AG04450 (cell line): ENCODE data around the gene ZPLD1. TPM values are rescaled to one million over a fixed set of nuclear protein-coding genes. Genes with fewer than 3 reads are reported as not detected.

Experiments used
- CTCF ChIA-PET: fragments of 300-600, 350-600 bp; formaldehyde crosslinking; extraction: SDS; loops from one replicate; lab custom pipeline; 2022; ENCODE audit warnings: antibody characterized with exemption, inconsistent platforms; lab: Charles Lee
- POLR2A ChIA-PET: fragments of 350-600 bp; formaldehyde crosslinking; extraction: SDS; loops from one replicate; lab custom pipeline; 2021; ENCODE audit warnings: antibody characterized with exemption, inconsistent platforms; lab: Yijun Ruan, JAX
- DNase-seq: peaks from one replicate; pipeline ENCODE4 v3.0.0-alpha.2; 2011; ENCODE audit warnings: low read depth, low spot score
- H3K27ac ChIP-seq: one replicate; pipeline ENCODE4 v1.5.1; 2012; ENCODE audit warnings: low read depth, low read length, control low read depth
- H3K27me3 ChIP-seq: one replicate; pipeline ENCODE4 v1.6.0; 2012; ENCODE audit warnings: low read length; ENCODE audit not compliant: control insufficient read depth, insufficient read depth
- H3K4me3 ChIP-seq: 2 replicates; pipeline ENCODE4 v1.5.1; 2011; ENCODE audit warnings: mild to moderate bottlenecking, low read depth, low read length, control low read depth
- H3K9me3 ChIP-seq: 2 replicates; pipeline ENCODE4 v1.5.1; 2012; ENCODE audit warnings: low read length; ENCODE audit not compliant: control insufficient read depth, insufficient read depth
- polyA plus RNA-seq: library from polyadenylated mRNA; depleted of rRNA; stranded (reverse); fragments of >200 nt; gene quantifications from 2 replicates; pipeline ENCODE4 v1.2.3, GENCODE V29; 2011
- TF ChIP-seq, protein P1 (sequence below): IDR thresholded peaks from 2 replicates; pipeline ENCODE4 v1.5.1; 2011; ENCODE audit warnings: low read depth, low read length, control low read depth, inconsistent platforms

Gene ZPLD1
- polyA plus RNA-seq, 1 experiment, result 0.02 TPM

DNA sequence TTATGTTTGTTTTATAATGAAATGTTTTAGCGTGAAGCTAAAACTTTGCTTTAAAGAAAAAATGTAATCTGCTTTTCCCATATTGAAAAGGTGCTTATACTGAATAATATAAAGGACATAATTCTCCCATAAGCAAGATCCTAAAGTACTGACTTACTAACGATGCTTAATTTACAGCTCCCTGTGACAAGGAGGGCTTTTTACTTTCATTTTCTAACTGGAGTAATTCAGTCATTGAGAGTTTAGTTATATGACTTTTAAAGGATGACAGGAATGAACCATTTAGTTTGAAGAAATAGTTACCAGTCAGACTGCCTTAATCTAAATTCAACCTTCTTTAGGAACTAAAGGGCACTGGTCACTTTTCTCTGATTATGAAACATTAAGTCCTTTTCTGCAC is 19.3 kb upstream of the ZPLD1 start:
- Histone ChIP-seq H3K4me3 (no peak overlapping the region), H3K27me3 (no peaks in the 10 kb centered on the region), H3K27ac (no peak overlapping the region), H3K9me3 (no peaks in the 10 kb centered on the region)
- ChIA-PET POLR2A (no interaction called here), CTCF (interaction anchor here (1.0 kb wide), 1 partner anchor 186 kb away, joined by 6 read pairs; no protein-coding TSS in a partner anchor)
- TF ChIP-seq, protein P1, sequence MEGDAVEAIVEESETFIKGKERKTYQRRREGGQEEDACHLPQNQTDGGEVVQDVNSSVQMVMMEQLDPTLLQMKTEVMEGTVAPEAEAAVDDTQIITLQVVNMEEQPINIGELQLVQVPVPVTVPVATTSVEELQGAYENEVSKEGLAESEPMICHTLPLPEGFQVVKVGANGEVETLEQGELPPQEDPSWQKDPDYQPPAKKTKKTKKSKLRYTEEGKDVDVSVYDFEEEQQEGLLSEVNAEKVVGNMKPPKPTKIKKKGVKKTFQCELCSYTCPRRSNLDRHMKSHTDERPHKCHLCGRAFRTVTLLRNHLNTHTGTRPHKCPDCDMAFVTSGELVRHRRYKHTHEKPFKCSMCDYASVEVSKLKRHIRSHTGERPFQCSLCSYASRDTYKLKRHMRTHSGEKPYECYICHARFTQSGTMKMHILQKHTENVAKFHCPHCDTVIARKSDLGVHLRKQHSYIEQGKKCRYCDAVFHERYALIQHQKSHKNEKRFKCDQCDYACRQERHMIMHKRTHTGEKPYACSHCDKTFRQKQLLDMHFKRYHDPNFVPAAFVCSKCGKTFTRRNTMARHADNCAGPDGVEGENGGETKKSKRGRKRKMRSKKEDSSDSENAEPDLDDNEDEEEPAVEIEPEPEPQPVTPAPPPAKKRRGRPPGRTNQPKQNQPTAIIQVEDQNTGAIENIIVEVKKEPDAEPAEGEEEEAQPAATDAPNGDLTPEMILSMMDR, result no peak
- no peak for DNase-seq

DNA sequence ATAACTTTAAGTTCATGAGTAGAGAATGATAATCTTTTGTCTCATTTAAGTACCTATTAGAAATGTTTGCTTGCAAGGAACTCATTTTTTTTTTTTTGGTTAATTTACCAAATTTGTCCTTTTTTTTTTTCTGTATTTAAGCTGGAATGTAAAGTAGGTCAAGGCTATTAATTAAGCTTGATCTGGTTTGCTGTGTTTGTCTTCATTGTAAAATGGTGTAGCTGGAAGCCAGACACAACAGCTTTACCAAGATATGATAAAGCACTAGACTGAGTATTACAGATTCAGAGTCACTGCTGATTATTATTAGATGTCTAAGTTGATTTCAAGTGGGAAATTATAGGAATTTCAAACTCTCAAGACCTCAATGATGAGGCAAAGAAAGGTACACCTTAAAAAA is 15.0 kb upstream of the ZPLD1 start:
- H3K4me3 ChIP-seq, result no peak overlapping the region
- POLR2A ChIA-PET, result no interaction called here
- CTCF ChIA-PET, result interaction anchor here (1.4 kb wide), 1 partner anchor 190 kb away, joined by 8 read pairs; no protein-coding TSS in a partner anchor
- H3K27ac ChIP-seq, result no peak overlapping the region
- TF ChIP-seq, protein P1, result no peak
- DNase-seq, result no peak
- H3K27me3 ChIP-seq, result no peaks in the 10 kb centered on the region
- no peaks in the 10 kb centered on the region for H3K9me3 ChIP-seq

DNA sequence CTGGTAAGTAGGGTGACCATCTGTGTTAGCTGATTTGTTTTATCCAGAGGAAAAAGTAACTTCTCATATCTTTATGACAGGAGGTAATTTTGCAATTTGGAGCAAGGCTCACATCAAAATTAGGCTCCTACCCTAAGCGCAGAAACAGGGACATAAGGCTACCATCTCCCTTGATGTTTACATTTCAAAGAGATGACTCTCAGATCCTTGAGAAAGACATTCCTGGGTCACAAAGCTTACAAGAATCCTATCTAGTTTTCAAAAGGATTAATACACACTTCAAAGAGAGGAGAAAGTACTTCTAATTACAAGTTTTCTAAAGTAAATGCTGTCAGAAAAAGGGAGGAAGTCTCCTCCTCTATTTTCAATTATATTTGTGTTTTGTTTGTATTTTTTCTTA is 7.0 kb downstream of the ZPLD1 start:
- no peaks in the 10 kb centered on the region for H3K27me3 ChIP-seq
- DNase-seq, result no peak
- ChIA-PET POLR2A (no interaction called here), CTCF (no interaction called here)
- no peaks in the 10 kb centered on the region for H3K9me3 ChIP-seq
- TF ChIP-seq, protein P1, result no peak
- no peak overlapping the region for H3K27ac ChIP-seq
- H3K4me3 ChIP-seq, result no peak overlapping the region

DNA sequence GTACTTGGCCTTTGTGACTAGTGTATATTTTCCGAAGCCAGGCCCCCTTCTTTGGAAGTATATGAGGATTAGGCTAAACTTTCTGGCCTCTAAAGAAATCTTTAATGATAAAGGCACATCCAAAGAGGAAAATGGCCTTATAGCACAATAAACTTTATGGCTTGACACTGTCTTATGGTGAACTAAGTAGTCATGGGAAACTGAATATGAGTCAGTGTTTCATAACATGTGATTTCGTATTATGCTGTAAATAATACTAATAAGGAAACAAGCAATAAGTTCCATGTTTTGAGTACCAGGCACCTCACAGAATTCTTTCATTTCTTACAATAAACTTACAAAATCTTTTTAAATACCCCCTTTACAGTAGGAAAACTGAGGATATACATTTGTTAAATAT is 8.2 kb downstream of the ZPLD1 start:
- DNase-seq, result no peak
- Histone ChIP-seq H3K27me3 (no peaks in the 10 kb centered on the region), H3K4me3 (no peak overlapping the region), H3K27ac (no peak overlapping the region), H3K9me3 (no peaks in the 10 kb centered on the region)
- CTCF ChIA-PET, result no interaction called here
- TF ChIP-seq, protein P1, result no peak
- POLR2A ChIA-PET, result no interaction called here

DNA sequence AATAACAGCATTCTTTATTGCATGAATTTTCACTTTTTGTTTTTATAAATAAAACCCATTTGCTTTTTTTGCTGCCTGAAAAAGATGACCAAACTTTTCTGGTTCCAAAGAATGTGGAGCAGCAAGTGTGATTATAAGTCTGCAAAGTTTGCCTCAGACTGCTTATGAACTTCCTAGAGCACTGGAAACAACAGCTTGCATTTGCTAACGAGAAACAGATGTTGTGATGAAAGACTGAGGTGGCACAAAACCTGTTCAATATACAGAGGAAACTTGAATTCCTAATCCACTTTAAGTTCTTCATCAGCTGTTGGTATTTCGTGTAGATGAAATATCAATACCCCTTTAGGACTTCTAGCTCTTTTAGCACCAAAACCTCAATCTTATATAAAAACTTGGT is 9.3 kb downstream of the ZPLD1 start:
- DNase-seq, result peak; percentile 41
- H3K27ac ChIP-seq, result no peak overlapping the region
- CTCF ChIA-PET, result interaction anchor here (1.3 kb wide), 1 partner anchor 215 kb away, joined by 3 read pairs; no protein-coding TSS in a partner anchor

More for the DNA sequence above, 9.3 kb downstream of the ZPLD1 start:
- no peaks in the 10 kb centered on the region for H3K9me3 ChIP-seq
- TF ChIP-seq, protein P1, result no peak
- H3K27me3 ChIP-seq, result no peaks in the 10 kb centered on the region
- H3K4me3 ChIP-seq, result no peak overlapping the region
- POLR2A ChIA-PET, result no interaction called here
